PC-9 (cell line): ENCODE data around the gene GPM6B. TPM values are rescaled to one million over a fixed set of nuclear protein-coding genes. Genes with fewer than 3 reads are reported as not detected.

ENCODE experiments used
- BruUV-seq: library from RNA; stranded (reverse); fragments of 400-500 nt; replicated peaks from 2 replicates; lab custom pipeline; 2021; lab: Mats Ljungman, UMichigan
- CTCF ChIA-PET: fragments of 300-600 bp; sonication (Branson Sonifier 250); formaldehyde crosslinking; loops from one replicate; lab custom pipeline; 2022; ENCODE audit warnings: antibody characterized with exemption; lab: Charles Lee
- POLR2A ChIA-PET: fragments of 300-600 bp; sonication (Branson Sonifier 250); formaldehyde crosslinking; loops from one replicate; lab custom pipeline; 2022; ENCODE audit warnings: antibody characterized with exemption; ENCODE audit not compliant: unreplicated experiment; lab: Charles Lee
- DNase-seq, 2 experiments: peaks; one replicate each; pipeline versions ENCODE4 v3.0.0 to v3.0.0-alpha.2; 2015 to 2022; ENCODE audit warnings: mixed read lengths in 1 of 2
- H2AFZ ChIP-seq: fragments of 200-600 bp; sonication (generic); 2 replicates; pipeline ENCODE4 v1.8.1; 2017; ENCODE audit warnings: antibody characterized with exemption
- H3F3A ChIP-seq: fragments of 200-600 bp; sonication (generic); 2 replicates; pipeline ENCODE4 v1.8.1; 2017; ENCODE audit warnings: antibody characterized with exemption, mild to moderate bottlenecking, low read depth; ENCODE audit not compliant: insufficient read depth
- H3K27ac ChIP-seq: fragments of 200-600 bp; sonication (generic); 2 replicates; pipeline ENCODE4 v1.6.1; 2016; ENCODE audit warnings: mixed run types
- H3K27me3 ChIP-seq: fragments of 200-600 bp; sonication (generic); 2 replicates; pipeline ENCODE4 v1.6.1; 2016; ENCODE audit warnings: low read depth, mixed run types; ENCODE audit not compliant: insufficient read depth
- H3K36me3 ChIP-seq: fragments of 200-600 bp; sonication (generic); 2 replicates; pipeline ENCODE4 v1.6.1; 2016; ENCODE audit warnings: low read depth, mixed run types
- H3K4me1 ChIP-seq: fragments of 200-600 bp; sonication (generic); replicated peaks from 2 replicates; pipeline ENCODE4 v1.6.1; 2016; ENCODE audit warnings: mixed run types; ENCODE audit not compliant: insufficient read depth
- H3K4me2 ChIP-seq: fragments of 200-600 bp; sonication (generic); 2 replicates; pipeline ENCODE4 v1.6.1; 2017; ENCODE audit warnings: mixed run types
- H3K4me3 ChIP-seq: fragments of 200-600 bp; sonication (generic); 2 replicates; pipeline ENCODE4 v1.6.1; 2016; ENCODE audit warnings: mixed run types
- H3K79me2 ChIP-seq: fragments of 200-600 bp; sonication (generic); 2 replicates; pipeline ENCODE4 v1.6.1; 2017; ENCODE audit warnings: low read depth, mixed run types
- H3K9me2 ChIP-seq: fragments of 200-600 bp; sonication (generic); 2 replicates; pipeline ENCODE4 v1.8.1; 2017; ENCODE audit warnings: mild to moderate bottlenecking; ENCODE audit not compliant: insufficient read depth
- H3K9me3 ChIP-seq: fragments of 200-600 bp; sonication (generic); 2 replicates; pipeline ENCODE4 v1.8.1; 2016; ENCODE audit warnings: low read depth; ENCODE audit not compliant: insufficient read depth
- H4K20me1 ChIP-seq: fragments of 200-600 bp; sonication (generic); 2 replicates; pipeline ENCODE4 v1.8.1; 2017; ENCODE audit not compliant: insufficient read depth
- CTCF ChIP-seq: fragments of 200-600 bp; sonication (generic); conservative IDR thresholded peaks from 2 replicates; pipeline ENCODE4 v1.6.1; 2017; ENCODE audit warnings: mixed run types, antibody characterized with exemption, mild to moderate bottlenecking, moderate library complexity
- EZH2 ChIP-seq: fragments of 200-600 bp; sonication (generic); IDR thresholded peaks from 2 replicates; pipeline ENCODE4 v1.8.0; 2017; ENCODE audit warnings: antibody characterized with exemption, low read depth
- intact Hi-C: fragments of 100-400 bp; cut with micrococcal nuclease; formaldehyde crosslinking; loops from one replicate; pipeline ENCODE4 v1.10.0; 2022; ENCODE audit not compliant: unreplicated experiment
- total RNA-seq: library from RNA; stranded (reverse); gene quantifications from 2 replicates; pipeline ENCODE4 v1.2.3, GENCODE V29; 2021

The GPM6B gene
- total RNA-seq, 1 experiment from 2014 or later: not detected

GRCh38 chrX:13815664-13816063 lies 1.2 kb downstream of the GPM6B start:
- Histone ChIP-seq H3K9me3 (no peaks in the 10 kb centered on the region), H3K4me2 (no peak overlapping the region), H3K79me2 (no peaks in the 10 kb centered on the region), H2AFZ (no peak overlapping the region), H3F3A (no peaks in the 10 kb centered on the region), H3K27ac (no peak overlapping the region), H4K20me1 (no peaks in the 10 kb centered on the region), H3K4me1 (no peaks in the 10 kb centered on the region), H3K36me3 (no peaks in the 10 kb centered on the region), H3K27me3 (peaks cover 44% of the 10 kb centered on the region), H3K9me2 (no peaks in the 10 kb centered on the region), H3K4me3 (no peak overlapping the region)
- intact Hi-C loops: no loop called here
- BruUV-seq: no TSS peak
- CTCF ChIA-PET: no interaction called here
- no peak for TF ChIP-seq EZH2
- POLR2A ChIA-PET: no interaction called here
- DNase-seq: no peak

GRCh38 chrX:13808865-13809264 lies 8.0 kb downstream of the GPM6B start:
- H4K20me1 ChIP-seq: no peaks in the 10 kb centered on the region
- H3K27me3 ChIP-seq: peaks cover 3% of the 10 kb centered on the region; the same call in 1 of the 2 replicates
- H3K9me3 ChIP-seq: no peaks in the 10 kb centered on the region
- DNase-seq: no peak
- no peaks in the 10 kb centered on the region for H3F3A ChIP-seq
- intact Hi-C loops: no loop called here
- H3K36me3 ChIP-seq: no peaks in the 10 kb centered on the region
- CTCF ChIA-PET: no interaction called here
- H3K4me2 ChIP-seq: no peak overlapping the region
- no peaks in the 10 kb centered on the region for H3K9me2 ChIP-seq
- no peaks in the 10 kb centered on the region for H3K4me1 ChIP-seq
- H3K4me3 ChIP-seq: no peak overlapping the region
- POLR2A ChIA-PET: no interaction called here
- TF ChIP-seq EZH2 (no peak), CTCF (no peak)
- H3K79me2 ChIP-seq: no peaks in the 10 kb centered on the region
- H2AFZ ChIP-seq: no peak overlapping the region
- no TSS peak for BruUV-seq
- H3K27ac ChIP-seq: no peak overlapping the region

GRCh38 chrX:13808293-13808692 lies 8.6 kb downstream of the GPM6B start:
- TF ChIP-seq EZH2 (no peak), CTCF (no peak)

GRCh38 chrX:13805241-13805640 lies 11.7 kb downstream of the GPM6B start:
- H3K4me2 ChIP-seq: no peak overlapping the region
- ChIA-PET CTCF (no interaction called here), POLR2A (no interaction called here)
- no peaks in the 10 kb centered on the region for H3K79me2 ChIP-seq
- H3K9me2 ChIP-seq: no peaks in the 10 kb centered on the region
- no peaks in the 10 kb centered on the region for H3K36me3 ChIP-seq
- H2AFZ ChIP-seq: no peak overlapping the region
- no peak overlapping the region for H3K4me3 ChIP-seq
- intact Hi-C loops: no loop called here
- H4K20me1 ChIP-seq: no peaks in the 10 kb centered on the region
- H3K4me1 ChIP-seq: no peaks in the 10 kb centered on the region
- TF ChIP-seq EZH2: no peak
- TF ChIP-seq CTCF: no peak
- H3K27me3 ChIP-seq: peaks cover 8% of the 10 kb centered on the region
- H3K9me3 ChIP-seq: no peaks in the 10 kb centered on the region
- no TSS peak for BruUV-seq
- no peaks in the 10 kb centered on the region for H3F3A ChIP-seq
- DNase-seq: no peak
- no peak overlapping the region for H3K27ac ChIP-seq

More at GRCh38 chrX:13808293-13808692, 8.6 kb downstream of the GPM6B start:
- Histone ChIP-seq H3K4me2 (no peak overlapping the region), H3K27me3 (peaks cover 5% of the 10 kb centered on the region; the same call in 1 of the 2 replicates), H3K36me3 (no peaks in the 10 kb centered on the region), H3K4me1 (no peaks in the 10 kb centered on the region), H4K20me1 (no peaks in the 10 kb centered on the region), H3K79me2 (no peaks in the 10 kb centered on the region), H3K27ac (no peak overlapping the region), H3K9me3 (no peaks in the 10 kb centered on the region), H3K9me2 (no peaks in the 10 kb centered on the region), H3F3A (no peaks in the 10 kb centered on the region), H2AFZ (no peak overlapping the region), H3K4me3 (no peak overlapping the region)
- no peak for DNase-seq
- CTCF ChIA-PET: no interaction called here
- intact Hi-C loops: no loop called here
- BruUV-seq: no TSS peak
- POLR2A ChIA-PET: no interaction called here
